K562 (cell line): ENCODE data around the gene TP73.

Experiments used
- ARID4B ChIP-seq: sonication (generic); formaldehyde crosslinking; IDR thresholded peaks from 2 replicates; pipeline ENCODE4 v1.8.0; 2022; ENCODE audit warnings: mild to moderate bottlenecking, missing genetic modification reagents
- BDP1 ChIP-seq: IDR thresholded peaks from 3 replicates; pipeline ENCODE4 v1.6.1; 2011; ENCODE audit not compliant: insufficient read length, insufficient read depth
- BMI1 ChIP-seq: fragments of 150-350 bp; IDR thresholded peaks from 2 replicates; pipeline ENCODE4 v1.6.1; 2014; ENCODE audit warnings: low read length
- BRF2 ChIP-seq: IDR thresholded peaks from 3 replicates; pipeline ENCODE4 v1.6.1; 2011; ENCODE audit warnings: borderline replicate concordance, mild to moderate bottlenecking; ENCODE audit not compliant: insufficient read length, insufficient read depth
- CTCF ChIP-seq, 3 experiments: IDR thresholded peaks in 2 of 3; conservative IDR thresholded peaks in 1 of 3; 2 replicates each; pipeline ENCODE4 v1.5.1; 2011 to 2012; ENCODE audit warnings: low read length in 3 of 3, mild to moderate bottlenecking in 3 of 3, control low read depth in 2 of 3, improper control_type of control experiment in 1 of 3, inconsistent platforms in 1 of 3, low read depth in 1 of 3, mixed read lengths in 1 of 3, moderate library complexity in 1 of 3; ENCODE audit not compliant: insufficient read depth in 2 of 3
- HMGXB4 ChIP-seq: sonication (generic); formaldehyde crosslinking; IDR thresholded peaks from 2 replicates; pipeline ENCODE4 v1.8.1; 2023; ENCODE audit warnings: mild to moderate bottlenecking, missing genetic modification reagents
- MAFK ChIP-seq: IDR thresholded peaks from 2 replicates; pipeline ENCODE4 v1.6.1; 2011; ENCODE audit warnings: low read length, improper control_type of control experiment
- PHF8 ChIP-seq: fragments of 200-600 bp; sonication (generic); IDR thresholded peaks from 2 replicates; pipeline ENCODE4 v1.6.1; 2012; ENCODE audit warnings: mixed run types, mild to moderate bottlenecking, inconsistent platforms, low read length, moderate library complexity, borderline replicate concordance
- RBM22 ChIP-seq: fragments of 200-400 bp; formaldehyde crosslinking; IDR thresholded peaks from 2 replicates; pipeline ENCODE4 v1.6.1; 2018; ENCODE audit warnings: low read length, low read depth; ENCODE audit not compliant: poor library complexity, severe bottlenecking
- RFX5 ChIP-seq: IDR thresholded peaks from 2 replicates; pipeline ENCODE4 v1.6.1; 2011; ENCODE audit warnings: low read depth, mild to moderate bottlenecking, improper control_type of control experiment, low read length
- SIN3A ChIP-seq, 2 experiments: fragments of 150-350 bp in 1 of 2; IDR thresholded peaks; 2 replicates each; pipeline ENCODE4 v1.6.1; 2011 to 2016; ENCODE audit warnings: borderline replicate concordance in 2 of 2, low read depth in 2 of 2, low read length in 2 of 2, mild to moderate bottlenecking in 2 of 2, moderate library complexity in 2 of 2; ENCODE audit not compliant: control insufficient read depth in 1 of 2
- STAG1 ChIP-seq: sonication (generic); formaldehyde crosslinking; IDR thresholded peaks from 2 replicates; pipeline ENCODE4 v1.5.0; 2020; ENCODE audit warnings: missing genetic modification reagents, borderline replicate concordance
- ZNF253 ChIP-seq: fragments of 250-450 bp; sonication (Bioruptor Pico); conservative IDR thresholded peaks from 2 replicates; pipeline ENCODE4 v1.6.1; 2021; ENCODE audit warnings: mild to moderate bottlenecking

- TF ChIP-seq MAFK (no peak), ZNF253 (CRISPR knock-in tag) (no peak), CTCF (IDR thresholded peaks at IDR 0.05 in 2 of 3, conservative IDR thresholded peaks at IDR 0.05 in 1 of 3; ENCODE audit: insufficient read depth in 2 of 3, low read depth in 1 of 3, low read length in 3 of 3) (no peak), RBM22 (no peak), BDP1 (no peak), SIN3A (IDR thresholded peaks at IDR 0.05; ENCODE audit: borderline replicate concordance in 2 of 2, control insufficient read depth in 1 of 2, low read depth in 2 of 2, low read length in 2 of 2) (no peak), PHF8 (no peak), RFX5 (no peak), STAG1 (CRISPR knock-in tag) (no peak), HMGXB4 (CRISPR knock-in tag) (no peak), ARID4B (CRISPR knock-in tag) (no peak), BRF2 (no peak), BMI1 (no peak)
These were observed 2.4 kb downstream of the TP73 start for GRCh38 chr1:3654549-3655281.
